B cell (primary cell): ENCODE measurements around the gene TNIK. TPM values are rescaled to one million over a fixed set of nuclear protein-coding genes. Genes with fewer than 3 reads are reported as not detected.

Source experiments
- ATAC-seq: fragments of 200-7000 bp; cut with Tn5 transposase; one replicate; pipeline ENCODE4 v1.10.0; 2021; ENCODE audit warnings: low read depth, mild to moderate bottlenecking, moderate number of reproducible peaks, moderate library complexity
- CTCF ChIA-PET: fragments of 350-600 bp; sonication (Branson Sonifier 250); formaldehyde crosslinking; loops from one replicate; lab custom pipeline; 2021; ENCODE audit warnings: antibody characterized with exemption, inconsistent platforms; lab: Charles Lee
- POLR2A ChIA-PET: fragments of 350-600 bp; sonication (Branson Sonifier 250); formaldehyde crosslinking; loops from one replicate; lab custom pipeline; 2021; ENCODE audit warnings: antibody characterized with exemption; lab: Charles Lee
- DNase-seq: peaks from one replicate; pipeline ENCODE4 v3.0.0; 2013
- H2AFZ ChIP-seq: 2 replicates; pipeline ENCODE4 v1.6.1; 2012; ENCODE audit warnings: mild to moderate bottlenecking, low read depth, low read length; ENCODE audit not compliant: insufficient read depth, poor library complexity, severe bottlenecking
- H3K27ac ChIP-seq, 2 donors: 1 replicate in 1 of 2; 2 replicates in 1 of 2; pipeline ENCODE4 v1.5.1; 2012 to 2013; ENCODE audit warnings: low read length in 2 of 2, mild to moderate bottlenecking in 2 of 2, moderate library complexity in 1 of 2
- H3K27me3 ChIP-seq, 4 experiments: fragments of 200-600 bp in 1 of 4; sonication (generic) in 1 of 4; replicated peaks in 1 of 4; 1 replicate in 2 of 4; 2 replicates in 2 of 4; pipeline versions ENCODE4 v1.6.1 to v1.7.0; 2013 to 2016; ENCODE audit warnings: low read length in 3 of 4, mild to moderate bottlenecking in 2 of 4, mixed read lengths in 1 of 4, moderate library complexity in 1 of 4; ENCODE audit not compliant: insufficient read depth in 4 of 4, control insufficient read depth in 3 of 4; ENCODE audit errors: control extremely low read depth in 1 of 4
- H3K36me3 ChIP-seq, 2 experiments: replicated peaks in 1 of 2; 1 replicate in 1 of 2; 2 replicates in 1 of 2; pipeline versions ENCODE4 v1.6.1 to v1.7.1; 2013; ENCODE audit warnings: low read length in 1 of 2; ENCODE audit not compliant: insufficient read depth in 2 of 2, control insufficient read depth in 1 of 2; ENCODE audit errors: control extremely low read depth in 1 of 2, extremely low read depth in 1 of 2
- H3K4me1 ChIP-seq, 2 donors: fragments of 200-600 bp in 1 of 2; sonication (generic) in 1 of 2; 1 replicate in 1 of 2; 2 replicates in 1 of 2; pipeline versions ENCODE4 v1.5.1 to v1.6.1; 2013 to 2017; ENCODE audit warnings: low read length in 2 of 2; ENCODE audit not compliant: control insufficient read depth in 2 of 2, insufficient read depth in 2 of 2
- H3K4me2 ChIP-seq: replicated peaks from 2 replicates; pipeline ENCODE3; 2012; ENCODE audit warnings: mild to moderate bottlenecking, low read depth, low read length; ENCODE audit not compliant: poor library complexity, severe bottlenecking
- H3K4me3 ChIP-seq, 5 experiments: fragments of 200-600 bp in 1 of 5; sonication (generic) in 1 of 5; 1 replicate in 3 of 5; 2 replicates in 2 of 5; pipeline versions ENCODE4 v1.5.1 to v1.7.0; 2011 to 2016; ENCODE audit warnings: low read length in 4 of 5, mild to moderate bottlenecking in 4 of 5, low read depth in 2 of 5, control low read depth in 1 of 5, moderate library complexity in 1 of 5; ENCODE audit not compliant: insufficient read depth in 1 of 5; ENCODE audit errors: control extremely low read depth in 1 of 5, extremely low read depth in 1 of 5
- H3K79me2 ChIP-seq: fragments of 200-600 bp; sonication (generic); one replicate; pipeline ENCODE4 v1.6.0; 2016; ENCODE audit warnings: low read length; ENCODE audit not compliant: control insufficient read depth, insufficient read depth
- H3K9ac ChIP-seq: fragments of 200-600 bp; sonication (generic); 2 replicates; pipeline ENCODE4 v1.6.1; 2017; ENCODE audit warnings: mild to moderate bottlenecking, low read length, moderate library complexity
- H3K9me3 ChIP-seq, 3 donors: one replicate each; pipeline versions ENCODE4 v1.6.1 to v1.7.1; 2013; ENCODE audit warnings: low read length in 2 of 3; ENCODE audit not compliant: control insufficient read depth in 2 of 3, insufficient read depth in 1 of 3; ENCODE audit errors: control extremely low read depth in 1 of 3
- H4K20me1 ChIP-seq: 2 replicates; pipeline ENCODE4 v1.6.0; 2012; ENCODE audit warnings: mild to moderate bottlenecking, low read length; ENCODE audit not compliant: insufficient read depth, control insufficient read depth, poor library complexity, severe bottlenecking
- H3K27ac Mint-ChIP-seq: one replicate; pipeline ENCODE4 v1.8.0; 2021; ENCODE audit warnings: mixed read lengths
- H3K27me3 Mint-ChIP-seq: one replicate; pipeline ENCODE4 v1.8.0; 2021; ENCODE audit warnings: mixed read lengths
- H3K4me1 Mint-ChIP-seq: one replicate; pipeline ENCODE4 v1.8.0; 2021; ENCODE audit warnings: mixed read lengths
- H3K4me3 Mint-ChIP-seq: one replicate; pipeline ENCODE4 v1.8.0; 2021; ENCODE audit warnings: mixed read lengths
- H3K9me3 Mint-ChIP-seq: one replicate; pipeline ENCODE4 v1.8.0; 2022; ENCODE audit warnings: mixed read lengths; ENCODE audit not compliant: insufficient read depth
- CTCF ChIP-seq: fragments of 200-600 bp; IDR thresholded peaks from one replicate; pipeline ENCODE4 v1.8.0; 2022; ENCODE audit warnings: antibody characterized with exemption, mild to moderate bottlenecking
- EZH2 ChIP-seq: IDR thresholded peaks from 2 replicates; pipeline ENCODE4 v1.6.1; 2012; ENCODE audit warnings: borderline replicate concordance, low read depth, mild to moderate bottlenecking, moderate library complexity, low read length; ENCODE audit not compliant: insufficient read depth, poor library complexity, severe bottlenecking
- WGBS: methylation state at CpG from one replicate; pipeline ENCODE4 v1.1.5; 2013; ENCODE audit warnings: missing lambda C conversion rate; ENCODE audit not compliant: insufficient coverage; 5-methylcytosine and 5-hydroxymethylcytosine counted together
- intact Hi-C: fragments of 100-400 bp; cut with micrococcal nuclease; formaldehyde crosslinking; loops from one replicate; pipeline ENCODE4 v1.10.0; 2022
- polyA plus RNA-seq: library from polyadenylated mRNA; depleted of rRNA; stranded (reverse); fragments of >200 nt; gene quantifications from 2 replicates; pipeline ENCODE4 v1.2.3, GENCODE V29; 2012
- total RNA-seq, 2 donors: library from RNA; stranded (reverse); fragments of 120-200 nt in 1 of 2; gene quantifications; 1 replicate in 1 of 2; 2 replicates in 1 of 2; pipeline versions ENCODE4 v1.2.3 to v1.2.4, GENCODE V29; 2013 to 2022

The TNIK gene
- total and polyA plus RNA-seq, 2 donors (not counting 1 experiment from before 2014, with no cell fraction given), result 0.66 to 7.7 TPM

- H3K27ac Mint-ChIP-seq, result no peak overlapping the region
- no peak overlapping the region for H3K4me3 Mint-ChIP-seq
- Histone ChIP-seq H3K4me1 (no peaks in the 10 kb centered on the region), H3K4me3 (no peak overlapping the region), H3K9me3 (no peaks in the 10 kb centered on the region), H3K27me3 (no peaks in the 10 kb centered on the region), H3K9ac (no peak overlapping the region), H3K79me2 (no peaks in the 10 kb centered on the region), H3K36me3 (no peaks in the 10 kb centered on the region), H3K4me2 (no peak overlapping the region), H4K20me1 (no peaks in the 10 kb centered on the region), H2AFZ (no peak overlapping the region), H3K27ac (no peak overlapping the region)
- H3K9me3 Mint-ChIP-seq, result no peaks in the 10 kb centered on the region
- no peak for ATAC-seq
- intact Hi-C loops, result no loop called here
- no peak for DNase-seq
- H3K27me3 Mint-ChIP-seq, result no peaks in the 10 kb centered on the region
- ChIA-PET POLR2A (no interaction called here), CTCF (no interaction called here)
- TF ChIP-seq EZH2, result no peak
- TF ChIP-seq CTCF, result no peak
- no peaks in the 10 kb centered on the region for H3K4me1 Mint-ChIP-seq
Observed at GRCh38 chr3:171123915-171124314, 336.3 kb downstream of the TNIK start.

- H3K36me3 ChIP-seq, result no peaks in the 10 kb centered on the region
- ChIA-PET POLR2A (no interaction called here), CTCF (interaction anchor here (0.7 kb wide), 1 partner anchor 9 kb away, joined by 3 read pairs; no protein-coding TSS in a partner anchor)
- intact Hi-C loops, result no loop called here
- H3K27ac Mint-ChIP-seq, result no peak overlapping the region
- DNase-seq, result no peak
- no peak overlapping the region for H3K4me3 ChIP-seq
- no peak overlapping the region for H3K4me3 Mint-ChIP-seq
- H4K20me1 ChIP-seq, result no peaks in the 10 kb centered on the region
- H3K4me2 ChIP-seq, result no peak overlapping the region
- H3K27me3 Mint-ChIP-seq, result no peaks in the 10 kb centered on the region
- 94% methylated on average over 2 of the region's 2 CpGs for WGBS
- H3K9me3 Mint-ChIP-seq, result no peaks in the 10 kb centered on the region
- no peaks in the 10 kb centered on the region for H3K9me3 ChIP-seq
- no peaks in the 10 kb centered on the region for H3K79me2 ChIP-seq
- no peak overlapping the region for H2AFZ ChIP-seq
- H3K4me1 ChIP-seq, result no peaks in the 10 kb centered on the region
- no peak overlapping the region for H3K27ac ChIP-seq
- ATAC-seq, result no peak
- no peaks in the 10 kb centered on the region for H3K4me1 Mint-ChIP-seq
- H3K27me3 ChIP-seq, result no peaks in the 10 kb centered on the region
- TF ChIP-seq EZH2, result no peak
- no peak for TF ChIP-seq CTCF
- no peak overlapping the region for H3K9ac ChIP-seq
Observed at GRCh38 chr3:171122861-171123260, 337.3 kb downstream of the TNIK start.
